Esophagus mucosa (tissue), 1 donor: ENCODE measurements around the gene S100A11. TPM values are rescaled to one million over a fixed set of nuclear protein-coding genes. Genes with fewer than 3 reads are reported as not detected.
A peak's percentile ranks its signal among the peaks of the same experiment; 100 is the strongest.
"Not testable (repeated sequence)": the region's sequence is repeated elsewhere in the genome, so short reads cannot be mapped to it uniquely, and the experiment has no call there.

Source experiments
- ATAC-seq: fragments of 200-7000 bp; cut with Tn5 transposase; one replicate; pipeline ENCODE4 v1.9.1; 2020
- total RNA-seq: library from RNA; stranded (reverse); gene quantifications from one replicate; pipeline ENCODE4 v1.2.4, GENCODE V29; 2023
- donor health status: DM: yes; HTN: yes; CAD: no.

S100A11 gene
- total RNA-seq = 2,220 TPM

- peak; percentile 90 for ATAC-seq
Measured at GRCh38 chr1:152036267-152037216, at the start of gene S100A11. Gene S100A11, minus strand, starts transcription at chr1:152037004. Its CDS starts 89 bp downstream, at chr1:152036915.

- no peak for ATAC-seq
Measured at GRCh38 chr1:152084853-152085252, 48.0 kb upstream of the S100A11 start.

- not testable (repeated sequence) for ATAC-seq
Measured at GRCh38 chr1:152081026-152081425, 44.2 kb upstream of the S100A11 start.

- not testable (repeated sequence) for ATAC-seq
Measured at GRCh38 chr1:152080494-152080893, 43.7 kb upstream of the S100A11 start.

- ATAC-seq = no peak
Measured at GRCh38 chr1:152078831-152079441, 42.1 kb upstream of the S100A11 start.

- no peak for ATAC-seq
Measured at GRCh38 chr1:152072311-152072710, 35.5 kb upstream of the S100A11 start.

- ATAC-seq = no peak
Measured at GRCh38 chr1:152071123-152071522, 34.3 kb upstream of the S100A11 start.

- no peak for ATAC-seq
Measured at GRCh38 chr1:152067929-152068328, 31.1 kb upstream of the S100A11 start.

- no peak for ATAC-seq
Measured at GRCh38 chr1:152067150-152067549, 30.3 kb upstream of the S100A11 start.

GRCh38 chr1:152061952-152062351, 25.1 kb upstream of the S100A11 start:
- no peak for ATAC-seq

GRCh38 chr1:152053375-152053774, 16.6 kb upstream of the S100A11 start:
- ATAC-seq = no peak

- peak; percentile 24 for ATAC-seq
Measured at GRCh38 chr1:152052606-152053005, 15.8 kb upstream of the S100A11 start.

- ATAC-seq = peak; percentile 59
Measured at GRCh38 chr1:152050886-152051675, 14.3 kb upstream of the S100A11 start.

GRCh38 chr1:152049291-152050083, 12.7 kb upstream of the S100A11 start:
- ATAC-seq = no peak

GRCh38 chr1:152048416-152049009, 11.7 kb upstream of the S100A11 start:
- ATAC-seq = peak; percentile 79

GRCh38 chr1:152047730-152048415, 11.1 kb upstream of the S100A11 start:
- peak; percentile 86 for ATAC-seq

- ATAC-seq = no peak
Measured at GRCh38 chr1:152047413-152047729, 10.6 kb upstream of the S100A11 start.

GRCh38 chr1:152044386-152044785, 7.6 kb upstream of the S100A11 start:
- ATAC-seq = no peak

- ATAC-seq = no peak
Measured at GRCh38 chr1:152043870-152044269, 7.1 kb upstream of the S100A11 start.

- ATAC-seq = no peak
Measured at GRCh38 chr1:152042030-152042429, 5.2 kb upstream of the S100A11 start.

- ATAC-seq = no peak
Measured at GRCh38 chr1:152039886-152040285, 3.1 kb upstream of the S100A11 start.
